HG03378 (cell line): ENCODE results near the gene RCCD1.

Source experiments
- ATAC-seq: cut with Tn5 transposase; IDR thresholded peaks from one replicate; pipeline ENCODE4 v1.9.1; 2021; ENCODE audit warnings: mild to moderate bottlenecking, moderate library complexity; ENCODE audit not compliant: unreplicated experiment

The RCCD1 gene

GRCh38 chr15:91001209-91001608 lies 46.5 kb downstream of the RCCD1 start:
- ATAC-seq, result no peak

- no peak for ATAC-seq
Observed at GRCh38 chr15:91007266-91007665, 52.6 kb downstream of the RCCD1 start.
